Mesothelial cell of epicardium (in vitro differentiated cells): Measurements from ENCODE around the gene APOBEC4. TPM values are rescaled to one million over a fixed set of nuclear protein-coding genes. Genes with fewer than 3 reads are reported as not detected.

Source experiments
- DNase-seq, 2 experiments: peaks; one replicate each; pipeline ENCODE4 v3.0.0; 2021; ENCODE audit warnings: low spot score in 2 of 2; ENCODE audit not compliant: unreplicated experiment in 2 of 2
- H3K27ac Mint-ChIP-seq: 2 replicates; pipeline ENCODE4 v1.8.0; 2021; ENCODE audit warnings: mixed read lengths
- H3K27me3 Mint-ChIP-seq: 2 replicates; pipeline ENCODE4 v1.8.0; 2021; ENCODE audit warnings: low read depth, mixed read lengths
- H3K36me3 Mint-ChIP-seq: 2 replicates; pipeline ENCODE4 v1.8.0; 2021; ENCODE audit warnings: mixed read lengths
- H3K4me1 Mint-ChIP-seq: 2 replicates; pipeline ENCODE4 v1.8.0; 2021; ENCODE audit warnings: mixed read lengths
- H3K4me3 Mint-ChIP-seq: 2 replicates; pipeline ENCODE4 v1.8.0; 2021; ENCODE audit warnings: mild to moderate bottlenecking, moderate library complexity, mixed read lengths
- H3K9me3 Mint-ChIP-seq: 2 replicates; pipeline ENCODE4 v1.8.0; 2021; ENCODE audit warnings: mixed read lengths
- CTCF ChIP-seq: fragments of 200-600 bp; sonication (generic); IDR thresholded peaks from one replicate; pipeline ENCODE4 v1.5.0; 2021; ENCODE audit warnings: antibody characterized with exemption; ENCODE audit not compliant: unreplicated experiment
- total RNA-seq: library from RNA; stranded (reverse); gene quantifications from 3 replicates; pipeline ENCODE4 v1.2.1, GENCODE V29; 2021

The APOBEC4 gene
- total RNA-seq, 1 donor from 2014 or later, result not detected

- peaks cover 11% of the 10 kb centered on the region for H3K36me3 Mint-ChIP-seq
- TF ChIP-seq CTCF, result no peak
- H3K9me3 Mint-ChIP-seq, result peaks cover 18% of the 10 kb centered on the region
- peaks cover 19% of the 10 kb centered on the region for H3K4me1 Mint-ChIP-seq
- no peaks in the 10 kb centered on the region for H3K27me3 Mint-ChIP-seq
- DNase-seq, result no peak
- H3K4me3 Mint-ChIP-seq, result no peak overlapping the region
- H3K27ac Mint-ChIP-seq, result no peak overlapping the region
Observed at GRCh38 chr1:183673605-183674323, 20.6 kb upstream of the APOBEC4 start.

- H3K27ac Mint-ChIP-seq, result no peak overlapping the region
- H3K4me1 Mint-ChIP-seq, result peaks cover 10% of the 10 kb centered on the region
- TF ChIP-seq CTCF, result peak; percentile 61
- peaks cover 18% of the 10 kb centered on the region for H3K9me3 Mint-ChIP-seq
- no peaks in the 10 kb centered on the region for H3K27me3 Mint-ChIP-seq
- H3K36me3 Mint-ChIP-seq, result peaks cover 11% of the 10 kb centered on the region
- DNase-seq, result no peak
- H3K4me3 Mint-ChIP-seq, result no peak overlapping the region
Observed at GRCh38 chr1:183670169-183670568, 17.1 kb upstream of the APOBEC4 start.

- peaks cover 11% of the 10 kb centered on the region for H3K4me1 Mint-ChIP-seq
Observed at GRCh38 chr1:183656355-183656754, 3.2 kb upstream of the APOBEC4 start.

GRCh38 chr1:183655562-183656075 is 2.5 kb upstream of the APOBEC4 start:
- Mint-ChIP-seq H3K36me3 (peaks cover 2% of the 10 kb centered on the region), H3K4me1 (peaks cover 11% of the 10 kb centered on the region), H3K27me3 (no peaks in the 10 kb centered on the region), H3K27ac (no peak overlapping the region), H3K9me3 (peaks cover 8% of the 10 kb centered on the region), H3K4me3 (no peak overlapping the region)
- peak; percentile 89 for TF ChIP-seq CTCF
- peak; percentile 62 to 88 for DNase-seq

More at GRCh38 chr1:183656355-183656754, 3.2 kb upstream of the APOBEC4 start:
- no peak for TF ChIP-seq CTCF
- DNase-seq, result no peak
- Mint-ChIP-seq H3K27me3 (no peaks in the 10 kb centered on the region), H3K4me3 (no peak overlapping the region), H3K9me3 (peaks cover 8% of the 10 kb centered on the region), H3K27ac (no peak overlapping the region), H3K36me3 (peaks cover 2% of the 10 kb centered on the region)

- Mint-ChIP-seq H3K9me3 (peaks cover 3% of the 10 kb centered on the region), H3K36me3 (peaks cover 2% of the 10 kb centered on the region), H3K27ac (no peak overlapping the region), H3K27me3 (no peaks in the 10 kb centered on the region), H3K4me3 (no peak overlapping the region), H3K4me1 (peaks cover 11% of the 10 kb centered on the region)
- no peak for DNase-seq
- TF ChIP-seq CTCF, result no peak
Observed at GRCh38 chr1:183654706-183655105, 1.6 kb upstream of the APOBEC4 start.
